HG03469 (cell line): ENCODE results near the gene TANGO2.

Experiments
- ATAC-seq: cut with Tn5 transposase; IDR thresholded peaks from one replicate; pipeline ENCODE4 v1.9.1; 2021; ENCODE audit warnings: mild to moderate bottlenecking, moderate library complexity, moderate number of reproducible peaks; ENCODE audit not compliant: unreplicated experiment

Gene TANGO2

GRCh38 chr22:20039683-20040325 is 18.9 kb downstream of the TANGO2 start:
- no peak for ATAC-seq

GRCh38 chr22:20040327-20041200 is 19.7 kb downstream of the TANGO2 start:
- no peak for ATAC-seq

DNA sequence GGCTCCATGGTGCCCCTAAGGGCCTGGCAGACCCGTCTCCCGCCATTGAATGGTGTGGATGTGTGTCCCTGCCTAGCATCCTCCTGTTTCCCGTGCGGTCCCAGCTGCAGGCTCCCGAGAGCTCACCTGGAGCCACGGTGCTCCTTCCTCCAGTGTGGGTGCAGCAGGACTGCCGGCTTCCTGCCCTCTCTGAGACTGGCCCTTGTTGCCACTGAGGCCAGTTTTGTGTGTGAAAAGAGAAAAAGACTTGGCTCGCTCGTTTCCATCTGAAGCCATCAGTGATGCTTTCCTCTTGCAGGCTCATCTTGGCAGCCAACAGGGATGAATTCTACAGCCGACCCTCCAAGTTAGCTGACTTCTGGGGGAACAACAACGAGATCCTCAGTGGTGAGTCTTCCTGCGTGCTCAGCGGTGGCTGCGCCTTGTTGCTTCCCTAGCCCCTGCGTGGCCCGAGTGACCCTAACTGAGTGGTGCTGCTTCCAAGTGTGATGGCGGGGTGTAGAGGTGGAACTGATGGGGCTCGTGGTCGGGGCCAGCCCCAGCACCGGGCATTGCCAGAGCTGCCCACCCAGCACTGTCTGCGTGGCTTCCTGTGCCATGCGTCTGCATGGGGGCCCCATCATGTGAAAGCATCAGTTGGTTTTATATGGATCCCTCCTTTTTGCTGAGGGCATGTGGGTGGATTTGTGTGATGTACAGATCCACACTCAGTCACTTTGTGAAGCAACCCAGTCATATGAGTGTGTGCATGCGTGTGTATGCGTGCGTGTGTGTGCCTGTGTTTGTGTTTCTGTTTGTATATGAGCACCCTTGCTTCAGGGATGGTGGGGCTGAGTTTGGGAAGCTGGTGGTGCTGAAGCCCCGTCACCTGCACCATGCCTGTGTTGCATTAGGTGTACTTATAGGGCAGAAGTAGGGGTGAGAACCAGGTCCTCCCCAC is 22.4 kb downstream of the TANGO2 start:
- ATAC-seq = no peak

GRCh38 chr22:20043997-20044342 is 23.1 kb downstream of the TANGO2 start:
- ATAC-seq = no peak

DNA sequence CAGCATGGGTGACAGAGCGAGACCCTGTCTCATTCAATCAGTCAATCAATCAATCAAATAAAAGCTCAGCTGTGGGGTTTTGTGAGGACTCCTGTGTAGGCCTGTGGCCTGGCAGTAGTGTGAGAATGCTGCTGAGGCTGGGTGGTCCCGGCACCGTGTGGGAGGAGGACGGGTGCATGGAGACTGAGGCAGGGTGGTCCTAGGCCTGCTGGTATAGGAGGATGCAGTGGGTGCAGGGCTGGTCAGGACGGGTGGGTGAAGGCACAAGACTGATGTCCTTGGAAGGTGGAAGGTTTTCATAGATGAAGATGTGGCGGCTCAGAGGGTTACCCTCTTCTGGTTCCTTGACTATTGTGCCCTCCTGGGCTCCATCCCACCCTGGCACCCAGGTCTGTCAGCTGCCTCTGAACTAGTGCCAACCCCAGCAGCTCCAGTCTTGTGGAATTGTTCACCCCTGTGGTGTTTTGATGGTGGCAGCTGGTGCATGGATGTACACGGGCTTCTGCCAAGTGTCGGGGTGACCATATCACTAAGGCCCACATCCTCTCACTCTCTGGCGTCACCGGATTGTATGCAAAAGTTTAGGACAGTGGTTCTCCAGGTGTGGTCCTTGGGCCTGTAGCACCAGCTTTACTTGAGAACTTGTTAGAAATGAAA is 23.7 kb downstream of the TANGO2 start:
- no peak for ATAC-seq

DNA sequence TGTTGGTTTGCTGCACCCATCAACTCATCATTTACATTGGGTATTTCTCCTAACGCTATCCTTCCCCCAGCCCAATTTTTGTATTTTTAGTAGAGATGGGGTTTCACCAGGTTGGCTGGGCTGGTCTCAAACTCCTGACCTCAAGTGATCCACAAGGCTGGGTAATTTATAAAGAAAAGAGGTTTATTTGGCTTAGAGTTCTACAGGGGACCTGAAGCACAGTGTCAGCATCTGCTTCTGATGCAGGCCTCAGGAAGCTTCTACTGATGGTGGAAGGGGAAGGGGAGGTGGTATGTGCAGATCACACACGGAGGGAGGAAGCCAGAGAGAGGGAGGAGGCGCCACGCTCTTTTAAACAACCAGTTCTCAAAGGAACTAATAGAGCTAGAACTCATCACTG is 25.8 kb downstream of the TANGO2 start:
- ATAC-seq = no peak

DNA sequence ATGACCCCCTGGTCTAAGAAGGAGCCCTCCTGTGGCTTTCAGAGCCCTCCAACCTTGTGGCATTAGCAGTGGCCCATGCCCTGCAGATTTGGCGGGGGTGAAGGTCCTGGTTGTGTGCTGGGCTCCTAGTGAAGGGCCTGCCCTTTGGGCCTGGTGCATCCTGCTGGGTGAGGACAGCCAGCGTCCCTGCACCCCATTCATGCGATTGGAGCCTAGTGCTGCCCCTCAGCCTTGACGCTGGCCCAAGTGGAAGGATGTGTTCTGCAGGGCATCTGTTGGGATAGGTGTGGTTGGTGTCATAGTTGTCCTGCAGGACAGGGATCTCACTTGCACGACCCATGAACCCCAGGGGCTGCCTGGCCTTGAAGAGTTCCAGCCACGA is 31.0 kb downstream of the TANGO2 start:
- no peak for ATAC-seq

DNA sequence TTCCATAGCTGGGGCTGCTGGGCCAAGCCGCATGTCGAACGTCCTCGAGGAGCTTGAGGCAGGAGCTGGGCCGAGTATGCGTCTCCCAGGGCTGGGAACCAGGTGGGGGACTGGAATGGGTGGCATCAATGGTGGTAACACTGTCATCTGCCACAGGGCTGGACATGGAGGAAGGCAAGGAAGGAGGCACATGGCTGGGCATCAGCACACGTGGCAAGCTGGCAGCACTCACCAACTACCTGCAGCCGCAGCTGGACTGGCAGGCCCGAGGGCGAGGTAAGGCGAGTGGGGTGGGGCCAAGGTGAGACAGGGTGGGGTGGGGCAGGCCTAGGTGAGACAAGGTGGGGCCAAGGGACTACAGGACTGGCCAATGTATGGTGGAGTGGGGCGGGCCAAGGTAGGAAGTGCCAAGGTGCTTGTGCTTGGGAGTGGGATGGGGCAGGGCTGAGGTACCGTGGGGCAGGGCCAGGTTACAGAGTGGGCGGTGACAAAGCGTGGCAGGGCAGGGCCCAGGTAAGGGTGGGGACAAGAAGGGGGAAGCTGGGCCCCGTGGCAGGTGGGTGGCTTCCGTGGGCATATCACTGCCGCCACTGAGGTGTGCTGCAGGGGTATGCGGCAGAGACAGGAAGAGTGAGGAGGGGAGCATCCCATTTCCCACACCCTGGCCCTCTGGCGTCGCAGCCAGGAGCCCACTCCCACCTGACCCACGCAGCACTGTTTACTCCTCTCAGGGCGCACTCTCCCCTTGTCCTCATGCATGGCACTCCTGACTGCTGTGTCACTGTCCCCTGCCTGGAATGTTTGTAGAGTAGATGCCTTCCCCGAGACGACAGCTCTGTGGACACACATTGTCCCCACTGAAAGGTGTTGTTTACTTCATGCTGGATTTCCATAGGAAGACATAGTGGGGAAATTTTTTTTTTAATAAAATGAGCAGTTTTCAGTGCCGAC is 31.7 kb downstream of the TANGO2 start:
- no peak for ATAC-seq

GRCh38 chr22:20053407-20054033 is 32.6 kb downstream of the TANGO2 start:
- no peak for ATAC-seq

DNA sequence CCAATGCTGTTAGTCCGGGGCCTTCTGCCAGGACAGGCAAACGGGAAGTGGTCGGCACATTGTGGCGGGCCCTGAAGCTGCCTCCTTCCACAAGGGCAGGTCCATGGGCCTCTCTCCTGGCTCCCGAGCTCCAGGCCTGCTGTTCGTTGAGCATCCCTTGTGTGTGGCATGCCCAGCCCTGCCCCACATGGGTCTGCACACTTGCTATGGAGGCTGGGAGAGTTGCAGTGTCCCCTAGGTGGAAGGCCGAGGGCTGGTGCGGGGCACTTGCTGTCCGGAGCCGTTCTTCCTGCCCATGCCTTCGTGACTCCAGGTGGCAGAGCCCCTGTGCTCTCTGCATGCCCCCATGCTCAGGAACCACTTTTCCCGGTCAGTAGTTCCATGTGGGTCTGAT is 33.1 kb downstream of the TANGO2 start:
- ATAC-seq = no peak

DNA sequence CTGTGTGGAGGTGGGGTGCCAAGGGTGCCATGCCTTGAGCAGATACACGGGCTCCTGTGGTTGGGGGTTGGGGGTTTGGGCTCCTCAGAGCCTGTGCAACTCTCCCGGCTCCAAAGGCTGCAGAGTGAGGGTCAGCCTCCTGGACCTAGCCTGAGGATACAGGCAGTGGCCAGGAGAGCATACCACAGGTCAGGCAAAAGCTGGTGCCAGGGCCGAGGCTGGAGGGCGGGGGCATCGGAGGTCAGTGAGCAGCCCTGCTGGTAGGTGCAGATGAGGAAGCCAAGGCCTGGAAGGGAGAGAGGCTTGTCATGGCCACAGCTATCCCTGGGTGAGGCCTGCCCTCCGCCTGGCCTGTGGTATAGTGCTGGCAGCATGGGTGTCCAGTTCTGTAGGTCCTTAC is 33.6 kb downstream of the TANGO2 start:
- ATAC-seq = no peak

DNA sequence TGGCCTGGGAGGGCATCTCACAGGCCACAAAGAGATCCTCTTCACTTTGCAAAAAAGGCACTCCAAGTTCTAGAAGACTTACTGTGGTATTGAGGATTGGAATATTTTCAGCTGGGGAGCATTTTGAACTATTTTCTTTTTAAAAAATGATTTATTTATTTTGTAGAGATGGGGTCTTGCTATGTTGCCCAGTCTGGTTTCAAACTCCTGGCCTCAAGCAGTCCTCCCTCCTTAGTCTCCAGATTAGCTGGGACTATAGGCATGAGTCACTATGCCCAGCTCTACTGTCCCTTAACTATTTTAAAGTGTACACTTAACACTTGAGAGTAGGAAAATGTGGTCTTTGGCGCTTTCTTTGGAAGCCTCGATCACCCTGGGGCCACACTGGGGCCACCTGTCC is 34.2 kb downstream of the TANGO2 start:
- no peak for ATAC-seq

DNA sequence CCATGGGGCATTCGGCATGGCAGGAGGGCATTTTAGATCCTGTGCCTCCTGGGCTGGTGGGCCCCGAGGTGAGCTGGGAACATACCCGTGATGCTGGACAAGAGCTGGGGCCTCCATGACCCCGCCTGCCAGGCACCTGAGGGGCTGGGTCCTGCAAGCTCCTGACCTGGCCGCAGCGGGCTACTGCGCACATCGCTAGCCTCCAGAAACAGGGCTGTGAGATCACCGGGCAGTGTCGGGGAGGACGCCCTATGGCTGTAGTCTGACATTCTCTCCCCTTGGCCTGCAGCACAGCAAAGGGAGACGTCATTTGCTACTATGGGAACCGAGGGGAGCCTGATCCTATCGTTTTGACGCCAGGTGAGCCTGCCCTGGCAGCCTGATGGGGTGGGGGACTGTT is 34.7 kb downstream of the TANGO2 start:
- no peak for ATAC-seq

DNA sequence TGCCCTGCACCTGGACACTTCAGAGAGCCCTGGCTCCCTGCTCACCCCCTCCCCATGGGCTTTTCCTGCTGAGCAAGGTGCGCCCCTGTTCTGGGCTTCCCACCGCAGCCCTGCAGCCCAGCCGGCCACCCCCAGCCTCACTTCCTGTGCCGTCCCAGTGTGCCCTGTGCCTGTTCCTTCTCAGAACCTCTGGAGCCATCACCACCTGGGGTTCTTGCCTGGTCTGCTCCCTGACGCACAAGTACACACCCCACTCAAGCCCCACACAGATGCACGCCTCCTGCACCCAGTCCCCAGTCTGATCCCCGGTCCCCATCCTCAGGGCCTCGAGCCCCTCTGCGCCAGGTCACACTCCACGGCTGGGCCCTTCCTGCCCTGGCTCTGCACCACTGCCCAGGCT is 35.3 kb downstream of the TANGO2 start:
- ATAC-seq = no peak

DNA sequence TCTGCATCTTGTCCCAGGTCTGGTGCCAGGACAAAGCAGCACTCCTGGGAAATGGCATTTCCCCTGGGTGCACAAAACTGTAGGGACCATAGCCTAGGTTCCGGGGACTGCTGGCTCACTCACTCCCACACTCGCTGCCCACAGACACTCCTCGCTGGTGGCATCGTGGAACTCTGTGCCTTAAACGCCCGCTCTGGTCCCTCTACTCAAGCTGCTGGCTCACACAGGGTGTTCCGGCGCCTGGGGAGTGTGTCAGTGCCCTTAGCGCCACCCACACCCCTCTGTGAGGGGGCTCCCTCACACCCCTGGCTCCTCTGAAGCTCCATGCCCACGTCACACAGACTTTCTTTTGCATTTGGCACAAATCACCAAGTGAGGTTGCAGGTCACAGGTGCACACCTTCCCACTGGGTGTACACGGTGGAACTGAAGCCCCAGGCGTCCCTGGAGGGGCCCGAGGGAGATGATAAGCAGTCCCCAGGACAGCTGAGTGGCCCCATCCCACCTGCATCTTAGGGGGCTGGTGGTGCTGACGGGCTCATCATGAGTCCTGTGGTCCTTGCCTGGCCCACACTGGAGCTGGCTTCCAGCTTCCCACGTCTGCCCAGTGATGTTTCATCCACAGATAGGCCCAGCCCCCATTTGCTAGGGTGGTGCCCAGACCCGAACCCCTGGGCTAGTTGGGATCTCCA is 35.9 kb downstream of the TANGO2 start:
- no peak for ATAC-seq

DNA sequence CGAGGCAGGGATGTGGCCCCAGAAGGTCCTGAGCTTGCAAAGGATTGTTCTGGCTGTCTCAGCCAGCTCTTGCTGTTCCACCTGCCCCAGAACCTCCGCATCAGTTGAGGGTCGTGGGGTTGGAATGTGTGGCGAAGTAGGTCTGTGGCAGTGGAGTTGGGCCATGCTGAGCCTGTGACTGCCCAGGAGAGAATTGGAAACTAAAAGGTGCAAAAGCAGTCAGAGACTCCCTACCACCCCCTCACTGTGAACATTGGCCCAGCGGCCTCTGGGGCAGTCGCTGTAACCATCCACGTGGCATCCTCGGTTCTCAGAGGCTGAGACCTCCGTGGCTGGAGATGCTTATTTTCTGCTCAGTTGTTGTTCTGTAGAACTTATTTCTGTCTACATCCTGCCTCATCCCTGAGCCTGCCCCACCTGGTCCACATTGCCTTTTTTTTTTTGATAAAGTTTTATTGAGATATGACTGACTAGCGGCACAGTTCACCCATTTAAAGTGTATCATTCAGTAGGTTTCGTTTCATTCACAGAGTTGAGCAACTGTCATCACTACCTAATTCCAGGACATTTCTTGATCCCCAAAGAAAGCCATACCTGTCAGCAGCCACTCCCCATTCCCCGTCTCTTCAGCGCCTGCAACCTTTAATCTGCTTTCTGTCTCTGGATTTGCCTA is 36.8 kb downstream of the TANGO2 start:
- ATAC-seq = no peak

DNA sequence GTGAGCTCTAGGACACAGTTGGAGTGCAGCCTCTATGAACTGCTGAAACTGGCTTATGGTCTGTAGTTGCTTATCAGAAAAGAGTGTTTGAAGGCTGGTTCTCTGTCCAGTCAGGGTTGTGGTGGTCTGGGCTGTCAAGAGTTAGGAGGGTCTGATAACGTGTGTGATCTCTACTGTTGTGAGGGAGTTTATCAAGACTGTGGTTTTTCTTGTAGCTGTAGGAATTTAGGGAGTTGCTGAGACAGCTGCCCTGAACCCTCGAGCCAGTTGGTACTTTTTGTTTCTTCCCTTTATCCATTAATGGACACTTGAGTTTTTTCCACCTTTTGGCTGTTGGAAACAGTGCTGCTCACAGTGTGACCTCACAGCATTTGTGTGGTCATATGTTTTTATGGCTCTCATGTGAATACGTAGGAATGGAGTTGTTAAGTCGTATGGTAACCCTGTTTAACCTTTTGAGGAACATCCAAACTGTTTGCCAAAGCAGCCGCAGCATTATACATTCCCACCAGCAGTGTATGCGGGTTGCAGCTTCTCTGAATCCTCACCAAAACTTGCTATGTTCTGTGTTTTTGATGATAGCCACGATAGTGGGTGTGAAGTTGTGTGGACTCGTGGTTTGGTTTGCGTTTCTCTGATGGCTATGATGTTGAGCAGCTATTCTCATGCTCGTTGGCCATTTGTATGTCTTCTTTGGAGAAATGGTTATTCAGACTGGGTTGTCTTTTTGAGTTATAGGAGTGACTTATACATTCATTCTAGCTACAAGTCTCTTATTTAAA is 38.3 kb downstream of the TANGO2 start:
- no peak for ATAC-seq
